GM23338 (cell line): Measurements from ENCODE around the gene SUPT3H. TPM values are rescaled to one million over a fixed set of nuclear protein-coding genes. Genes with fewer than 3 reads are reported as not detected.

Experiments
- ATAC-seq: fragments of 200-7000 bp; cut with Tn5 transposase; 3 replicates; pipeline ENCODE4 v1.9.1; 2020
- DNase-seq: peaks from one replicate; pipeline ENCODE4 v3.0.0-alpha.2; 2015; ENCODE audit warnings: low spot score
- H2AFZ ChIP-seq: fragments of 200-600 bp; sonication (generic); 2 replicates; pipeline ENCODE4 v1.8.0; 2016; ENCODE audit warnings: antibody characterized with exemption, mild to moderate bottlenecking, moderate library complexity
- H3F3A ChIP-seq: fragments of 200-600 bp; sonication (generic); replicated peaks from 2 replicates; pipeline ENCODE4 v1.8.0; 2017; ENCODE audit warnings: antibody characterized with exemption, mixed run types, low read depth
- H3K27ac ChIP-seq: fragments of 200-600 bp; sonication (generic); 2 replicates; pipeline ENCODE4 v1.6.1; 2016; ENCODE audit warnings: low read depth
- H3K27me3 ChIP-seq: fragments of 200-600 bp; sonication (generic); 2 replicates; pipeline ENCODE4 v1.8.0; 2016; ENCODE audit warnings: mild to moderate bottlenecking, mixed run types, moderate library complexity; ENCODE audit not compliant: insufficient read depth
- H3K36me3 ChIP-seq: fragments of 200-600 bp; sonication (generic); 2 replicates; pipeline ENCODE4 v1.8.0; 2016; ENCODE audit warnings: mild to moderate bottlenecking; ENCODE audit not compliant: insufficient read depth
- H3K4me1 ChIP-seq: fragments of 200-600 bp; sonication (generic); 2 replicates; pipeline ENCODE4 v1.8.0; 2016; ENCODE audit warnings: mild to moderate bottlenecking, moderate library complexity; ENCODE audit not compliant: insufficient read depth
- H3K4me2 ChIP-seq: fragments of 200-600 bp; sonication (generic); 2 replicates; pipeline ENCODE4 v1.7.1; 2017; ENCODE audit warnings: mixed run types
- H3K4me3 ChIP-seq: fragments of 200-600 bp; sonication (generic); 2 replicates; pipeline ENCODE4 v1.6.1; 2016; ENCODE audit warnings: mixed run types
- H3K79me2 ChIP-seq: fragments of 200-600 bp; sonication (generic); replicated peaks from 2 replicates; pipeline ENCODE4 v1.8.0; 2017; ENCODE audit warnings: mild to moderate bottlenecking; ENCODE audit not compliant: insufficient read depth
- H3K9me2 ChIP-seq: fragments of 200-600 bp; sonication (generic); 2 replicates; pipeline ENCODE4 v1.8.0; 2017; ENCODE audit not compliant: insufficient read depth
- H4K20me1 ChIP-seq: fragments of 200-600 bp; sonication (generic); replicated peaks from 2 replicates; pipeline ENCODE4 v1.8.0; 2017; ENCODE audit warnings: mild to moderate bottlenecking; ENCODE audit not compliant: insufficient read depth
- H3K27ac Mint-ChIP-seq: 2 replicates; pipeline ENCODE4 v1.8.0; 2020; ENCODE audit warnings: inconsistent platforms, mild to moderate bottlenecking, moderate library complexity, mixed read lengths
- H3K27me3 Mint-ChIP-seq: 3 replicates; pipeline ENCODE4 v1.8.0; 2022; ENCODE audit warnings: low read depth, mild to moderate bottlenecking, moderate library complexity, mixed read lengths, inconsistent platforms; ENCODE audit not compliant: insufficient read depth, poor library complexity
- H3K36me3 Mint-ChIP-seq: 3 replicates; pipeline ENCODE4 v1.8.0; 2021; ENCODE audit warnings: low read depth, mild to moderate bottlenecking, inconsistent platforms, moderate library complexity, mixed read lengths
- H3K4me1 Mint-ChIP-seq: 3 replicates; pipeline ENCODE4 v1.8.0; 2020; ENCODE audit warnings: mild to moderate bottlenecking, inconsistent platforms, mixed read lengths
- H3K4me3 Mint-ChIP-seq: 3 replicates; pipeline ENCODE4 v1.8.0; 2021; ENCODE audit warnings: moderate library complexity, mild to moderate bottlenecking, inconsistent platforms, mixed read lengths
- H3K9me3 Mint-ChIP-seq: 3 replicates; pipeline ENCODE4 v1.8.0; 2020; ENCODE audit warnings: moderate library complexity, mild to moderate bottlenecking, inconsistent platforms, mixed read lengths
- CREB1 ChIP-seq: fragments of 250-450 bp; sonication (Bioruptor Pico); IDR thresholded peaks from 2 replicates; pipeline ENCODE4 v1.5.0; 2020; ENCODE audit warnings: low read depth, mild to moderate bottlenecking, moderate library complexity
- CTCF ChIP-seq, 2 experiments: fragments of 200-600 bp in 1 of 2; sonication (generic) in 1 of 2; conservative IDR thresholded peaks; 2 replicates each; pipeline versions ENCODE4 v1.5.1 to v1.6.1; 2016 to 2017; ENCODE audit warnings: antibody characterized with exemption in 2 of 2, low read depth in 2 of 2, mild to moderate bottlenecking in 2 of 2, moderate library complexity in 1 of 2
- EZH2 ChIP-seq: fragments of 200-600 bp; sonication (generic); IDR thresholded peaks from one replicate; pipeline ENCODE4 v1.8.0; 2017; ENCODE audit warnings: antibody characterized with exemption, mild to moderate bottlenecking, low read depth; ENCODE audit not compliant: unreplicated experiment
- EZH2phosphoT487 ChIP-seq: fragments of 200-600 bp; sonication (generic); IDR thresholded peaks from one replicate; pipeline ENCODE4 v1.8.1; 2018; ENCODE audit warnings: antibody characterized with exemption; ENCODE audit not compliant: unreplicated experiment
- JUNB ChIP-seq: IDR thresholded peaks from one replicate; pipeline ENCODE4 v1.6.1; 2016; ENCODE audit warnings: antibody characterized with exemption; ENCODE audit not compliant: unreplicated experiment
- NANOG ChIP-seq: IDR thresholded peaks from 2 replicates; pipeline ENCODE4 v1.6.1; 2016; ENCODE audit warnings: antibody characterized with exemption, borderline replicate concordance
- POLR2AphosphoS5 ChIP-seq: IDR thresholded peaks from 2 replicates; pipeline ENCODE4 v1.6.1; 2016; ENCODE audit warnings: antibody characterized with exemption, low read depth
- STAT1 ChIP-seq: IDR thresholded peaks from one replicate; pipeline ENCODE4 v1.6.1; 2016; ENCODE audit warnings: antibody characterized with exemption; ENCODE audit not compliant: unreplicated experiment
- ZNF114 ChIP-seq: fragments of 250-450 bp; sonication (Bioruptor Pico); IDR thresholded peaks from 2 replicates; pipeline ENCODE4 v1.5.0; 2020; ENCODE audit warnings: mild to moderate bottlenecking, moderate library complexity
- ZNF331 ChIP-seq: fragments of 250-450 bp; sonication (Bioruptor Pico); IDR thresholded peaks from 2 replicates; pipeline ENCODE4 v1.5.0; 2020; ENCODE audit warnings: low read depth, mild to moderate bottlenecking, moderate library complexity
- ZNF462 ChIP-seq: fragments of 250-450 bp; sonication (Bioruptor Pico); IDR thresholded peaks from 2 replicates; pipeline ENCODE4 v1.5.0; 2020; ENCODE audit warnings: mild to moderate bottlenecking, moderate library complexity
- polyA plus RNA-seq: library from polyadenylated mRNA; unstranded; fragments of >200 nt; fragmentation: Nextera tagmentation; extraction: Ambion mirVana; gene quantifications from 2 replicates; pipeline ENCODE4 v1.2.1, GENCODE V29; 2016
- total RNA-seq: library from RNA; depleted of rRNA; stranded (reverse); fragments of >200 nt; shearing (Covaris generic); gene quantifications from 2 replicates; pipeline ENCODE4 v1.2.3, GENCODE V29; 2014
- TF ChIP-seq, protein P1 (sequence below): IDR thresholded peaks from one replicate; pipeline ENCODE4 v1.6.1; 2018; ENCODE audit warnings: antibody characterized with exemption; ENCODE audit not compliant: unreplicated experiment
- TF ChIP-seq, protein P2 (sequence below): IDR thresholded peaks from 2 replicates; pipeline ENCODE4 v1.6.1; 2016; ENCODE audit warnings: antibody characterized with exemption

Gene SUPT3H
- total and polyA plus RNA-seq, 2 experiments from 2014 or later, result 11.4 to 30.1 TPM

DNA sequence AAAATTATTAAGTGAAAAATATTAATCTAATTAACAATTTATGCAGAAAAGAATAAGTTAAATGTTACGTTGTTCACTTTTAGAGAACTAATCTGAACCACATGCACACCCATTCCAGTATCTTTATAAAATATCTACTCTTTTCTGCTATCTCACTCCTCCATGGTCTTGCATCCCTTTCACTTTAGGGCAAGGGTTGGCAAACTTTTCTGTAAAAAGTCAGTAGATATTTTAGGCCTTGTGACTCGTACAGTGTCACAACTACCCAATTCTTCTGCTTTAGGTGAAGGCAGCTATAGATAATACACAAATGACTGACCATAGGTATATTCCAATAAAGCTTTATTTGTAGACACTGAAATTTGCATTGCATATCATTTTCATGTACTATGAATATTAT, 39.7 kb upstream of the SUPT3H start:
- peaks cover 18% of the 10 kb centered on the region for H3K4me1 Mint-ChIP-seq
- Histone ChIP-seq H3K4me2 (no peak overlapping the region), H3K79me2 (no peaks in the 10 kb centered on the region), H3K4me1 (peaks cover 24% of the 10 kb centered on the region), H3K36me3 (no peaks in the 10 kb centered on the region), H3F3A (no peaks in the 10 kb centered on the region), H2AFZ (no peak overlapping the region), H3K4me3 (no peak overlapping the region), H3K27ac (no peak overlapping the region), H4K20me1 (no peaks in the 10 kb centered on the region), H3K9me2 (no peaks in the 10 kb centered on the region), H3K27me3 (peaks cover 72% of the 10 kb centered on the region)
- H3K36me3 Mint-ChIP-seq, result no peaks in the 10 kb centered on the region; the same call in 2 of the 3 replicates
- no peaks in the 10 kb centered on the region for H3K9me3 Mint-ChIP-seq
- ATAC-seq, result no peak
- DNase-seq, result no peak
- no peak for TF ChIP-seq NANOG
- TF ChIP-seq JUNB, result no peak
- TF ChIP-seq EZH2phosphoT487, result no peak
- TF ChIP-seq ZNF462, result no peak
- TF ChIP-seq EZH2, result no peak
- TF ChIP-seq ZNF114 (CRISPR knock-in tag), result no peak
- no peak for TF ChIP-seq POLR2AphosphoS5
- TF ChIP-seq, protein P1, sequence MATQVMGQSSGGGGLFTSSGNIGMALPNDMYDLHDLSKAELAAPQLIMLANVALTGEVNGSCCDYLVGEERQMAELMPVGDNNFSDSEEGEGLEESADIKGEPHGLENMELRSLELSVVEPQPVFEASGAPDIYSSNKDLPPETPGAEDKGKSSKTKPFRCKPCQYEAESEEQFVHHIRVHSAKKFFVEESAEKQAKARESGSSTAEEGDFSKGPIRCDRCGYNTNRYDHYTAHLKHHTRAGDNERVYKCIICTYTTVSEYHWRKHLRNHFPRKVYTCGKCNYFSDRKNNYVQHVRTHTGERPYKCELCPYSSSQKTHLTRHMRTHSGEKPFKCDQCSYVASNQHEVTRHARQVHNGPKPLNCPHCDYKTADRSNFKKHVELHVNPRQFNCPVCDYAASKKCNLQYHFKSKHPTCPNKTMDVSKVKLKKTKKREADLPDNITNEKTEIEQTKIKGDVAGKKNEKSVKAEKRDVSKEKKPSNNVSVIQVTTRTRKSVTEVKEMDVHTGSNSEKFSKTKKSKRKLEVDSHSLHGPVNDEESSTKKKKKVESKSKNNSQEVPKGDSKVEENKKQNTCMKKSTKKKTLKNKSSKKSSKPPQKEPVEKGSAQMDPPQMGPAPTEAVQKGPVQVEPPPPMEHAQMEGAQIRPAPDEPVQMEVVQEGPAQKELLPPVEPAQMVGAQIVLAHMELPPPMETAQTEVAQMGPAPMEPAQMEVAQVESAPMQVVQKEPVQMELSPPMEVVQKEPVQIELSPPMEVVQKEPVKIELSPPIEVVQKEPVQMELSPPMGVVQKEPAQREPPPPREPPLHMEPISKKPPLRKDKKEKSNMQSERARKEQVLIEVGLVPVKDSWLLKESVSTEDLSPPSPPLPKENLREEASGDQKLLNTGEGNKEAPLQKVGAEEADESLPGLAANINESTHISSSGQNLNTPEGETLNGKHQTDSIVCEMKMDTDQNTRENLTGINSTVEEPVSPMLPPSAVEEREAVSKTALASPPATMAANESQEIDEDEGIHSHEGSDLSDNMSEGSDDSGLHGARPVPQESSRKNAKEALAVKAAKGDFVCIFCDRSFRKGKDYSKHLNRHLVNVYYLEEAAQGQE, result no peak
- no peak for TF ChIP-seq CTCF (conservative IDR thresholded peaks at IDR 0.05; ENCODE audit: low read depth in 2 of 2)
- no peak for TF ChIP-seq STAT1
- TF ChIP-seq CREB1, result no peak
- no peak for TF ChIP-seq ZNF331 (CRISPR knock-in tag)
- TF ChIP-seq, protein P2, sequence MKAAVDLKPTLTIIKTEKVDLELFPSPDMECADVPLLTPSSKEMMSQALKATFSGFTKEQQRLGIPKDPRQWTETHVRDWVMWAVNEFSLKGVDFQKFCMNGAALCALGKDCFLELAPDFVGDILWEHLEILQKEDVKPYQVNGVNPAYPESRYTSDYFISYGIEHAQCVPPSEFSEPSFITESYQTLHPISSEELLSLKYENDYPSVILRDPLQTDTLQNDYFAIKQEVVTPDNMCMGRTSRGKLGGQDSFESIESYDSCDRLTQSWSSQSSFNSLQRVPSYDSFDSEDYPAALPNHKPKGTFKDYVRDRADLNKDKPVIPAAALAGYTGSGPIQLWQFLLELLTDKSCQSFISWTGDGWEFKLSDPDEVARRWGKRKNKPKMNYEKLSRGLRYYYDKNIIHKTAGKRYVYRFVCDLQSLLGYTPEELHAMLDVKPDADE, result no peak
- H3K27me3 Mint-ChIP-seq, result peaks cover 40% of the 10 kb centered on the region
- H3K4me3 Mint-ChIP-seq, result no peak overlapping the region
- H3K27ac Mint-ChIP-seq, result no peak overlapping the region
